Amniotic stem cell (primary cell): ENCODE results near the gene PUSL1.

Source experiments
- DNase-seq: peaks from one replicate; lab custom pipeline; 2025; lab: John Stamatoyannopoulos, UW

PUSL1 gene

DNA sequence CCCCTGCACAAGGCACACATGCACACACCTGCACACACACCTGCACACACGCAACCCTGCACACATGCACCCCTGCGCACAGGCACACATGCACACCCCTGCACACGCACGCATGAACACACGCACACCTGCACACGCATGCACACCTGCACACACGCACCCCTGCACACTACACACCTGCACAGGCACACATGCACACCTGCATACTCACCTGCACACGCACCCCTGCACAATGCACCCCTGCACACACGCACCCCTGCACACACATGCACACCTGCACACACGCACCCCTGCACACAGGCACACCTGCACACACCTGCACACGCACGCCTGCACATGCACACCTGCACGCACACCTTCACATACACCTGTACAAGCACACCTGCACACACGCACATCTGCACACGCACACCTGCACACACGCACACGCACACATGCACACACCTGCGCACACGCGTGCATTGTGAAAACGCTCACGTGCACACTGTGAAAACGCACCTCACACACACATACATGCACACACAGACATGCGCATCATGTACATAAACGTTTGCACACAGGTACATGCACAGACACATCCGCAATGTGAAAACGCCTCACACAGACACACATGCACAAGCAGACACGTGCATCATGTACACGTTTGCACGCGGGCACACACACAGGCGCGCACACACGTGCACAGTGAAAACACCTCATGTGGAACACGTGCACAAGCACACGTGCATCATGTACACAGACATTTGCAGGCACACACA lies 32.6 kb downstream of the PUSL1 start:
- DNase-seq, result no peak

DNA sequence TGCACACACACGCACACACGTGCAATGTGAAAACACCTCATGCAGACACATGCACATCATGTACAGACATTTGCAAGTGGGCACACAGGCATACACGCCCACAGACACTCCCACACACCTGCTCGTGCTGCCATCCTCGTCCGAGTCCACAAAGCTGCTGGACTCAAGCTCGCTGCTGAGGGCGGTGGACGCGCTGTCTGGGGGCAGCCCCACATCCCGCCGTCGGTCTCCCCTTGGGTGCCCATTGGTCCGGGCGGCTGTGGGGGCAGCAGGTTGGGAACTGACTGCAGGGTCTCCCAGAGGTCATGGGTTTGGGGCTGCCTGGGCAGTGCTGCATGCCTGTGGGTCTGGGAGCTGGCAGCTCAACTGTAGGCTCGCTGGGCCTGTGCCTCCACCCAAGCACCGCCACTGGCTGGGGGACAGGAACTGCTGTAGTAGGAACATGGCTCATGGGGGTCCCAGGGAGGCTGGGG lies 33.2 kb downstream of the PUSL1 start:
- no peak for DNase-seq

DNA sequence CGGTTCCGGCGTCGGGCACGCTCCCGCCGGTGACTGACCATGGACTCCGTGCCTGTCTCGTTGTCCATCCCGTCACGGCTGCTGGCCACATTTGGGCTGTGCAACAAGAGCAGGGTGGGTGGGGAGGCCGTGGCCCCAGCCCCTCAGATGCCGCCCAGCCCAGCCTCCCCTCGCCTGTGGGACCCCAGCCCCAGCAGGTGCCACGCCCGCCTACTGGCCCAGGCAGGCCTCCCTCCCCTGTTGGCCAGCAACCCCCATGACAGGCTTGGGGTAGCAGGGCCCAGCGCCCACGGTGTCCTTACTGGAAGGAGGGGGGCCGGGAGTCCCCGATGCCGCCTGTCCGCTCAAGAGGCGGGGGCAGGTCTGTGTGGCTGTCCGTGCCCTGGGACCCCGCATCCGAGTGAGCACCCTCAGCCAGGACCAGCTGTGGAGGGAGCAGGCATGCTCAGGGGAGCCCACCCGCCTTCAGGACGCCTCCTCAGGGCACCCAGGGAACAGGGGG lies 33.7 kb downstream of the PUSL1 start:
- DNase-seq, result no peak

DNA sequence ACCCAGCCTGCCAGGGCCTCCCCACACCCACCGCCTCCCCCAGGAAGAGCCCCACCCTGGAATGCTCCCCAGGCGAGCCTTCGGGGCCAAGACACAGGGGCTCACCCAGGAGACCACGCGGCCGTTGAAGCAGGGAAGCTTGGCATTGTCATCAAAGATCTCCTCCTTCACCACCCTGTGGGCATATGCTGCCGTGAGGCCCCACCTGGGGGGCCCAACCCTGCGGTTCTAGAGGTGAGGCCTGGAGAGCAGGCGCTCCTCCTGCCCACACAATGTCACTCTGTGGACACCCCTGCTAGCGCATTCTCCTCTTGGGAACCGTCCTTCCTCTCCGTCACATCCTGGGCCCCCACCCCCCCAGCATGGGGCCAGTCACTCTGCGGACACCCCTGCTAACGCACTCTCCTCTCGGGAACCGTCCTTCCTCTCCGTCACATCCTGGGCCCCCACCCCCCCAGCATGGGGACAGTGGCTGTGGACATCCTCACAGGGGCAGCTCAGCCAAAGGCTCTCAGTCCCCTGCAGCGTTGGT lies 34.3 kb downstream of the PUSL1 start:
- no peak for DNase-seq

DNA sequence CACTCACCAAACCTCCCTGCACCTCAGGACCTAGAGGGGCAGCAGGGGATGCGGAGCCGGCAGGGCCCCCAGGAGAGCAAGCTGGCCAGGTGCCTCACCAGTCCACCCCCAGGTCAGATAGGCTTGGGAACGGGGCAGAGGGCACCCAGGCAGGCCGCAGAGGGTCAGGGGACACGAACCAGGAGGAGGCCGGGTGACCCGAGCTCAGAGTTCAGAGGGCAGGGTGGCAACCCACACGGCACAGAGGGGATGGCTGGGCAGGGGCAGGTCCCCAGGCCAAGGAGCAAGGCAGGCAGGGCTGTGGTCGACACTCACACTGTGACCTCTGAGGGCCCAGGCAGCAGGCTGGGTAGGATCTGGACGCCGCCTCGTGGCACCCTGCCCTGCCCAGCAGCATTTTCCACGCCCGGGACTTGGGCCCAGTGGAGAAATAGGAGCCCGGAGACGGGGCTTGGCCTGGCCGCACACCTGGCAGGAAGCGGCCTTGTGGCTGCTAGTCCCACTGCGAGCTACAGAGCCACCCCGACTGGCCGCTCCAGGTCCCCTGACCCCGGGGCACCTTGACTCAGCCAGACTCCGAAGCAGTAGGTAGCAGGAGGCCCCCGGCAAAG lies 35.5 kb downstream of the PUSL1 start:
- DNase-seq, result no peak

DNA sequence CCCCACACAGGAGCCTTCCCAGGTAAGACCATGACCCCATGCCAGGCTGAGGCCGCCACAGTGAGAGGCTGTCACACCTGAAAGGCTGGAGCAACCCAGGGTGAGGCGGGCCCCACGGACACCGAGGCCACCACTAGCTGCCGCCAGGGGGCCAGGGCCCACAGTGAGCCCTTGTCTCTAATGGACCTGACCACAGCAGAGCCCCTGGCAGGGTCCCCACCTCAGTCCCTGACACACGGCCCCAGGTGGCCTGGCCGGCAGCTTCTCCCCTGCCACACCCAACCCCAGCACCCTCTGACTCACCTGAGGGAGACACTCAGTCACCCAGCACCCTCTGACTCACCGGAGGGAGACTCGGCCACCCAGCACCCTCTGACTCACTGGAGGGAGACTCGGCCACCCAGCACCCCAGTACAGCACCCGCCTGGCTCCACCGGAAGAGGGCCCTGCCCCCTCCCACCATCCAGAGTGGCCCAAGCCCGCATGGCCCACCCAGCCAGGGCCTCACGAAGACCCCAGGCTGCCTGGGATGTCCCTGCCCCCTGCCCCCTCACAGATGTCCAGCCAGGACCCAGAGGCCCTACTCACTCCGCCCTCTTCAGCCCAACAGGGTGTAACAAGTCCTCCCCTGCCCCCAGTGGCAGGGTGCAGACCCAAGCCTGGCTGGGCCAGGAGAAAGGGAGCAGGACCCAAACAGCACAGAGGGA lies 36.4 kb downstream of the PUSL1 start:
- DNase-seq, result peak; percentile 60

DNA sequence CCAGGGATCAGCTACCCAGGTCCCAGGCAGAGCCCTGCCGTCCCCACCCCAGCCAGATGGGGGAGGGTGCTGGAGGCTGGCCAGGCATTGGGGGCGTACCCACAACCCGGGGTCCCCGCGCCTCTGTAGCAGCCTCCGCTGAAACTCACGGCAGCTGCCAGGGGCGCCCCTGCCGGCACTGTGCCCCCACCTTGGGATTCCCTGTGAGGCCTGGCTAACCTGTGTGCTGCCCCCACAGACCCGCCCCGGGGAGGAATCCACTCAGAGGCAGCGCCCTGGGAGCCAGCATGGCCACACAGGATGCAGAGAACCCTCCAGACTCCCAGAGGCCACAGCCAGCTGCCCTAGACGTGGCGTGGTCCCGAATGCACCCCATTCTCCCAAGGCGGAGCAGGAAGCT lies 37.0 kb downstream of the PUSL1 start:
- no peak for DNase-seq

DNA sequence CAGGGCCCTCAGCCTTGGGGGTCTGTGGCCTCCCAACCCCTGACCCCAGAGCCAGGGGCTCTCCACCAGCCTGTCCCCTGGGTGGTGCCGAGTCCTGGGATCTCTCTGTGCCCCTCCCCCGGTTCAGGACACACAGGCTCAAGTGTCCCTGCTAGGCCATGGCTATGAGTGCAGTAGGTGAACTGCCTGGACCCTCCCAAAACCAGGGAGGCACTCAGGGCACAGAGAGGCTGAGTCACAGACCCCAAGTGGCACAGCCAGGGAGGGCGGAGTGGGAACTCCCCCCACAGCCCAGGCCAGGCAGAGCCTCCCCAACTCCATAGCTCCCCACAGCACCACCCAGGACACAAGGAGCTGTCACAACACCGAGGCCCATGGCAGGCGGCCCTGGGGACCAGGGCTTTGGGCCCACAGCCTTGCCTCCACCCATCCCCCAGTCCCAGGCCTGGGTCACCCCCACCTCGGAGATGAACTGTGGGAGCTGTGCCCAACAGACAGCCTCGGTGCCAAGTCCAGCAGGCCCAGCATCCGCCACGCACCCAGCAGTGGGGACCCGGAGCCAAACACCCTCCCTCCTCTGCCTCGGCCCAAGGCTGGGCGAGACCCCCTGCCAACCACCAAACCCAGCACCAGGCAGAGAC lies 37.6 kb downstream of the PUSL1 start:
- no peak for DNase-seq

DNA sequence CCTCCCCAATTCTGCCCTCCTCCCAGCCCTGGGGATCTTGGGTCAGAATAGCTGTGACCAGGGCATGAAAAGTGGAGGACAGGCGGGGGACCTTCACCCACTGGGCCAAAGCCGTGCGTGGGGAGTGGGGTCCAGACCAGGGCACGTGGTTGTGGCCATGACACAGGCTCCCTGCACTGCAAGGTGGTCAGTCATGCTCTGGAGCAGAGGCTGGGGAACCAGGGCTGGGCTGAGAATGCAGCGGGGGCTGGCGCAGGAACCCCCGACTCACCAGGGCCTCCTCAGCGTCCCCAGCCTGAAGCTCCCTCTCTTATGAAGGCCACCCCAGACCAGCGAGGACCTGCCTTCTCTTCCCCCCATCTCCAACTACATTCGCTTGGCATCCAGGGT lies 38.1 kb downstream of the PUSL1 start:
- DNase-seq, result no peak

DNA sequence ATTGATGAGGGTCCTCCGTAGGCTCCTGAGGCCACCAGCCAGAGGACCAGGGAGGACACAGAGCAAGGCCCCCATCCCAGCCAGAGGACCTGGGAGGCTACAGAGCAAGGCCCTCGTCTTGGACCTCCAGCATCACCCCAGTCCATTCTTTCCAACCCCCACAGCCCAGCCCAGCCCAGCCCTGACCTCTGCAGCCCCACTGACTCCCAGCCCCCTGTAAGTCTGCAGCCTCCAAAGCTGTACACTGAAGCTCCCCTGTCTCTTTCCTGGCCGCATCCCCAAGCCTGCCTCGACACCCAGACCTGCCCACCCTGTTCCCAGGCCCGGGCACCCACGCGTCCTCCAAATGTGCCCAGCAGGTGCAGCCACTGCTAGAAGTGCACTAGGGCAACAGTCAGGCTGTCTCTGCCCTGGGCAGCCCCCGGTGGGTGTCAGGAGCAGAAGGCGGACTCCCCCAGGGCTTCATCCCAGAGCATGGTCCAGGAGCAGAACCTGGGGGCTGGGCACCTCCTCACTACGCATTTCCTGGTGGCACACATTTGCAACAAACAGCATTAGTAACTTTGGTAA lies 38.7 kb downstream of the PUSL1 start:
- no peak for DNase-seq

DNA sequence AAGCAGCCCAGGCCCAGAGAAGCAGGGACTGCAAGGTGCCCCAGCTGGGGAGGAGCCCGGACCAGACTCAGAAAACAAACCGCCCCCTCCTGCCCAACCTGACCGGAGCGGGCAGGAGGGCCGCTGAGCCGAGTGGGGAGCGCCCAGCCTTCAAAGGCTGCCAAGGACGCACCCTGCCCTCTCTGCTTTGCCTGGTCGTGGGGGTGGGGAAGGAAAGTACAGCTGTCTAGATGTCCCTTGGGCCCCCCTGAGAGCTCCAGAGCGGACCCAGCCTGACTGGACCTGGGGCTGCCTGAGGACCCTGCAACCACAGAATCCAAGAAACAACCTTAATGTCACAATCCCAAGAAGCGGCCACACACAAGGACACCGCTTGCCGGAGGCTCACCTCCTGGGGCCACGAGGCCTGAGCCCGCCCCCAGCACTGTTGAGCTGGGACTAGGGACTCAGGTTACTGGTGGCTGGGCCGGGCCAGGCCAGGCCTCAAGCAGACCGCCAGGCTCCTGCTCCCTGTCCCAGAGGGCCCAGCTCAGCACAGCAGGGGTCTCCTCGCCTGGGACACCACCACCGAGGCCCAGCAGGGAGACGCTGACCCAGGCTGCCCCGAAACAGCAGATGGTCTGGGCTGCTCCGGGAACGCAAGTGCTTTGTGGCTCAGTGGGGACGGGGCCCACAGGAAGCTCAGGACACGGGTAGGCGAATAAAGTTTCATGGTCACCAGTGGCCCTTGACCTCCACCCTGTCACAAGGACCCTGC lies 39.4 kb downstream of the PUSL1 start:
- no peak for DNase-seq

DNA sequence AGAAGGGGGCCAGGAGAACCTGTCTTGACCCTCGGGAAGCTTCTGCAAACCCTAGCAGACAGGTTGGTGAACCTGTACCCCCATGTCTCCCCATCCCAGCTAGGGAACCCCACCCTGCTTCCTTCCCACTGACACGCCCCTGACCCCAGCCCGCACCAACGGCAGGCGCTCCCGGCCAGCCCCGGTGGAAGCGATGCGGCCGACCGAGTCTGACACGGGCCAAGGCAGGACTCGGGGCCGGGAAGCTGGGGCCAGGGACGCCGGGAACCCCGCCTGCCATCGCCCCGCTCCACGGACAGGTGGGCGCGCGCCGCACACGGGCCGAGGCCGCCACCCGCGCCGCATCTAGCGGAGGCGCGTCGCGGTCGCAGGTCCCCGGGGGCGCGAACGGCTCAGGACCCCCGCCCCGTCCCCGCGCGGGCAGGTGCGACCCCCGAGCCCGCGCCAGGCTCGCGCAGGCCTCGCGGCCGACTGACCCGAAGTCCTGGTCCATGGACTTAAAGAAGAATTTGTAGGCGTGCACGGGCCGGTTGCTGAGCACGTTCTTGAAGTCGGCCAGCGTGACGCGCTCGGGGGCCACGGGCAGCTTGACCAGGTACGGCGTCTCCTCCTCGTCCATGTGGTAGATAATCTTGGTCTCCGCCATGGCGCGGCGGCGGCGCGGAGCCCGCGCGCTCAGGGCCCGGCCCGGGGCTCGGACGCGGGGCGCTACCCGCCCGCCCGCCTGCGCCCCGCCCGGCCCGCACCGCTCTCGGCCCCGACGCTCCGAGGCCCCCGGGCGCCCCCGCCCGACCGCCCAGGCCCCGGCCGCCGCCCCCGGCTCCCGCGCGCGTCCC lies 40.2 kb downstream of the PUSL1 start:
- DNase-seq, result no peak

DNA sequence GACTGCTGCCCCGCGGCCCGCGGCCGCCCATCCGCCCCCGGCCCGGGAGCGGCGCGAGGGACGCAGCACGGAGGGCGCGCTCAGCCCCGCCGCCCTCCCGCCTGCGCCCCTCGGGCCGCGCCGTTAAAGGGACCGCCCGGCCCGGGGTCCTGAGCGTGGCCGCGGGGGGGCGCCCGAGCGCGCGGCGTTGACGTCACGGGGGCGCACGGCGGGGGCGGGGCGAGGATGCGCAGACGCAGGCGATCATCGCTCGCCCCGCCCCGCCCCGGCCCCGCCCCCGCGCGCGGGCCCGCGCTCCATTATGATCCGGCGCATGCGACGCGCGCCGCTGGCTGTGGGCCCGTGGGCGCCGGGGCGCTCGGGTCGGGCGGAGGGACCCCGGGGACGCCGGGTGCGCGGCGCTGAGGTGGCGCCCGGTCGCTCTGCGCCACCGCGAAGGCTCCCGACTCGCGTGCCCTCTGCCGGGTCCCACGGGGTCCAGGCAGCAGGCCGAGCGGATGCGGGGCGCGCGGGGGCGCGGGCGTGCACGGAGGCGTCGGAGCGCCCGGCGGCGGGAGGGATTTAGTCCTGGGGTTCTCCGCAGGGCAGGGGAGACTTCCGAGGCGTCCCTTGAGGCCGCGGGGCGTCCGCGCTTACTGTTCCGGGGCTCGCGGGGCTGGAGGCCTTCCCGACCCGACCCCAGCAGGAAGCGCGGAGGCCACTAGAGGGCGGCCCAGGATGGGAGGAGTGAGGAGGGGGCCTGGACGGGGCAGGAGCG lies 41.0 kb downstream of the PUSL1 start, which contains the start of gene DVL1:
Gene DVL1, minus strand, starts transcription at position 163 of the 757 bp plus-strand sequence. CDS start 353 bp downstream, outside the sequence.
- DNase-seq, result peak; percentile 63

DNA sequence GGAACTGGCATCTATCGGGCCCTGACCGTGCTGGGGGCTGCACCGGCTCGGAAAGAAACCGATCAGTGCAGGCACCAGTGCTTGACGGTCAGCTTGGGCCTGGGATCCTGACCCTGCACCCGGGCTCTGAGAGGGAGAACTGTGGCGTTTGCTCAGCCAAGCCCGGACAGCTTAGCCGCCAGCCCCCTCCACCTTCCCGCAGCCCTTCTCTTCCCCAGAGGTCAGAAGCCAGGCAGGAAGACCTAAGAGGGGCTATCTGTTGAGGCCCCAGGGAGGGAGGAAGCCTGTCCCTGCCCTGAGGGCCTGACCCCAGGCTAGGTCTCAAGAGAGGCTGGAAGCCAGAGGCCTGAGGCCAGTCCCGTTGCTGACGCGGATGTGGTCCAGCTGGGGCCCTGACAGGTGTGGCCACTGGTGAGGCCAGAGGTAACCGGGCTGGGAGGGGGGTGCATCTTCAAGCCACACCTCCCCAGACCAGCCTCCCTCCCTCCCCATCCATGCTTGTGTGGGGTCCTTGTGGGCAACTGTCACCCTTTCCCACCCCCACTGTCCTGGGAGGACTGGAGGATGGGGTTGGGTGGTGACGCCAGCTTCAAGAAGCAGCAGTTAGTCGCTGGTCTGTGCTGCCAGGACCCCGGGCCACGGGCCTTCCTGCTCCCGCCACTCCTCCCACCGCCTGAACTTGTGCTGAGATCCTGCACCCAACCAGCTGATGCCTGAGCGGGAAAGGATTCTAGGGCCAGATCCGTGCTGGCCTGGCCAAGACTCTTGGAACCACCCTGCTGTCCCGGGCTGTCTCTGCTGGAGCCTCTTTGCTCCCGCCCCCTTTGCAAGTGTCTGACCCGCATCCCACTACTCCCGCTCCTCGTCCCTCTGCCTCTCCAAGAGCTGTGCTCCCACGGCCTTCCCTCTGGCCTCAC lies 43.4 kb downstream of the PUSL1 start:
- DNase-seq, result no peak

DNA sequence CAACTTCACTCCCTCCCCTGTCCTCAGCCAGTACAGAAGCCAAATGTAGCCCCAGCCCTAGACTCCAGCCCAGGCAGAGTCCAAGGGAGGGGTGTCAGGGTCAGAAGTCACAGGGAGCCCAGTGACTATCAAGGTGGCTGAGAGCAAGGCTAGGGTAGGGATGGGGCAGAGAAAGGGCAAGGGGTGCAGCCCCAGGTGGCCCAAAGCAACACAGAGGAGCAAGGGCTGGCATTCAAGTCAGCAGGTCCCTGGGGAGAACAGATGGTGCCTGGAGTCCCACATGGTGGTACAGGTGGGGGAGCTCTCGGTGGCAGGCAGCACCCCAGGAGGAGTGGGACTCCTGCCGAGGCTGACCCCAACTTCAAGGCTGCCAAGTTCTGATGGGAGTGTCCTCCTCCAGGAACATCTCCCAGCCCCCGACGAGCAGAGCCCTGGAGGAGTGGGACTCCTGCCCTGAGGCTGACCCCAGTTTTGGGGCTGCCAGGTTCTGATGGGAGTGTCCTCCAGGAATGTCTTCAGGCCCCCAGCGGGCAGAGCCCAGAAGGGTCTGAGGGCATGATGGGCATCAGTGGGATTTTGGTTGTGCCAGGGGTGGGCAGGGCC lies 44.5 kb downstream of the PUSL1 start:
- no peak for DNase-seq

DNA sequence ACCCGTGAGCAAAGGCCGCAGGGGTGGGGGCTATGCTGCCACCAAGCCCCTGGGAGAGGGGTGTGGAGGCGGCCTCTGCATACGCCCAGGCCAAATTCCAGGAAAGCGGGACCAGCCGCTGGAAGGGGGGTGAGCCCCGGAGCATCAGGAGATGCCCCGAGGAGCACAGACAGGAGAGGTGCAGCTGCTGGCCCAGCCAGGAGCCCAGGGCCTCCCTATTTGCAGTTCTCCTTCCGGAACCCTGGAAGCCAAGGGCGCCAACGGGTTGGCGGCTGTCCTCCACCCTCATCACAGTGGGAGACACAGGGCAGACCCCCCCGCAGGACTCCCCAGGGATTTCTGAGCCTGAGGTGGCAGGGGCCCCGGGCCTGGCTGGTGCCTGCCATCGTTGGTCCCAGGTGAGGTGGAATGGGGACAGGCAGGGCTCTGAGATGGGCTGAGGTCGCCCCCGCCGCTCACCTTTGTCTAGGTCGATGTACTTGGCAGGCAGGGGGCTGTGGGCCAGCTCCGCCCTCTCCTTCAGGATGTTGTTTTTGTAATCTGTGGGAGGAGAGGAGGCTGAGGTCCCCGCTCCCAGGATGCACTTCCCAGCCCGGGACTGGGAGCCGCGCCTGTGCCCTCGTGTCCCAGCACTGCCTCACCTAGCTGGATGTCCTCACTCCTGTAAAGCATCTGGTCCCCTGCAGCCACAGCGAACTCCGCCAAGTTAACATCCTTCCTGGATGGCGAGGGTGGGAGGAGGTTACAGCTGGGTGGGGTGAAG lies 45.2 kb downstream of the PUSL1 start:
- DNase-seq, result no peak
